HCT116 (cell line): Measurements from ENCODE around the gene TLCD5. TPM values are rescaled to one million over a fixed set of nuclear protein-coding genes. Genes with fewer than 3 reads are reported as not detected.

Experiments
- ATAC-seq: fragments of 200-7000 bp; cut with Tn5 transposase; 2 replicates; pipeline ENCODE4 v1.9.1; 2020; ENCODE audit warnings: mild to moderate bottlenecking, moderate library complexity
- BruUV-seq: library from RNA; stranded (reverse); fragments of 400-500 nt; replicated peaks from 2 replicates; lab custom pipeline; 2021; lab: Mats Ljungman, UMichigan
- CTCF ChIA-PET: fragments of 300-600 bp; sonication (Branson Sonifier 250); formaldehyde crosslinking; loops from one replicate; lab custom pipeline; 2021; ENCODE audit warnings: antibody characterized with exemption; lab: Charles Lee
- POLR2A ChIA-PET: fragments of 300-600, 350-600 bp; sonication (Branson Sonifier 250); formaldehyde crosslinking; loops from one replicate; lab custom pipeline; 2021; ENCODE audit warnings: antibody characterized with exemption; lab: Charles Lee
- RAD21 ChIA-PET, 2 experiments: fragments of 300-600 bp; sonication (Branson Sonifier 250); formaldehyde crosslinking; loops; one replicate each; lab custom pipeline; 2023; ENCODE audit warnings: low total read pairs in 2 of 2; ENCODE audit not compliant: uncharacterized antibody in 2 of 2, unreplicated experiment in 2 of 2, low non-redundant PET in 1 of 2; lab: Charles Lee
- DNase-seq: peaks from one replicate; pipeline ENCODE4 v3.0.0-alpha.2; 2010; ENCODE audit warnings: low read depth, low spot score
- H2AFZ ChIP-seq: fragments of 200-600 bp; shearing (Covaris generic), sonication (generic); 2 replicates; pipeline ENCODE4 v1.6.1; 2017; ENCODE audit warnings: low read depth, mixed run types, mixed read lengths, antibody characterized with exemption, low read length; ENCODE audit not compliant: poor library complexity, severe bottlenecking
- H3K27ac ChIP-seq: 2 replicates; pipeline ENCODE4 v1.5.1; 2012; ENCODE audit warnings: low read depth, low read length
- H3K27me3 ChIP-seq: fragments of 200-600 bp; sonication (generic); 2 replicates; pipeline ENCODE4 v1.6.1; 2016; ENCODE audit warnings: mixed run types, low read length, mixed read lengths; ENCODE audit not compliant: insufficient read depth
- H3K36me3 ChIP-seq, 2 experiments: fragments of 200-500 bp in 1 of 2; fragments of 200-600 bp in 1 of 2; sonication (Bioruptor generic) in 1 of 2; sonication (generic) in 1 of 2; 2 replicates each; pipeline versions ENCODE4 v1.5.1 to v1.6.1; 2014 to 2016; ENCODE audit warnings: low read length in 2 of 2, inconsistent platforms in 1 of 2, mixed read lengths in 1 of 2, mixed run types in 1 of 2; ENCODE audit not compliant: insufficient read depth in 2 of 2, control insufficient read depth in 1 of 2
- H3K4me1 ChIP-seq, 2 experiments: fragments of 200-600 bp in 1 of 2; sonication (generic) in 1 of 2; 2 replicates each; pipeline versions ENCODE4 v1.5.1 to v1.6.1; 2012 to 2017; ENCODE audit warnings: low read length in 2 of 2, inconsistent platforms in 1 of 2, mild to moderate bottlenecking in 1 of 2, mixed read lengths in 1 of 2, mixed run types in 1 of 2, moderate library complexity in 1 of 2; ENCODE audit not compliant: insufficient read depth in 2 of 2, control insufficient read depth in 1 of 2
- H3K4me2 ChIP-seq: fragments of 200-600 bp; sonication (generic); 2 replicates; pipeline ENCODE4 v1.6.1; 2017; ENCODE audit warnings: mixed run types, low read length, mixed read lengths
- H3K4me3 ChIP-seq, 2 experiments: fragments of 200-600 bp in 1 of 2; sonication (generic) in 1 of 2; replicated peaks in 1 of 2; 2 replicates each; pipeline ENCODE4 v1.5.1; 2011 to 2016; ENCODE audit warnings: low read length in 2 of 2, control low read depth in 1 of 2, low read depth in 1 of 2, mild to moderate bottlenecking in 1 of 2, mixed read lengths in 1 of 2, mixed run types in 1 of 2
- H3K79me2 ChIP-seq: fragments of 200-600 bp; sonication (generic); 2 replicates; pipeline ENCODE4 v1.6.1; 2017; ENCODE audit warnings: mild to moderate bottlenecking, mixed run types, low read length, moderate library complexity, mixed read lengths; ENCODE audit not compliant: insufficient read depth
- H3K9ac ChIP-seq: fragments of 200-600 bp; sonication (generic); 2 replicates; pipeline ENCODE4 v1.6.1; 2016; ENCODE audit warnings: low read length, mixed read lengths
- H3K9me2 ChIP-seq: fragments of 200-600 bp; sonication (generic), shearing (Covaris generic); 2 replicates; pipeline ENCODE4 v1.6.1; 2017; ENCODE audit warnings: mixed run types, mild to moderate bottlenecking, moderate library complexity; ENCODE audit not compliant: insufficient read depth
- H3K9me3 ChIP-seq, 2 experiments: fragments of 200-500 bp in 1 of 2; fragments of 200-600 bp in 1 of 2; sonication (Bioruptor generic) in 1 of 2; sonication (generic) in 1 of 2; 2 replicates each; pipeline ENCODE4 v1.6.1; 2014 to 2017; ENCODE audit warnings: low read length in 2 of 2, mixed read lengths in 2 of 2, inconsistent platforms in 1 of 2, low read depth in 1 of 2, mild to moderate bottlenecking in 1 of 2, mixed run types in 1 of 2, moderate library complexity in 1 of 2; ENCODE audit not compliant: control insufficient read depth in 1 of 2, insufficient read depth in 1 of 2
- H4K20me1 ChIP-seq: fragments of 200-600 bp; sonication (generic), shearing (Covaris generic); 2 replicates; pipeline ENCODE4 v1.6.1; 2017; ENCODE audit warnings: mixed run types, mild to moderate bottlenecking, moderate library complexity; ENCODE audit not compliant: insufficient read depth
- CTCF ChIP-seq, 3 experiments: fragments of 200-600 bp in 1 of 3; sonication (generic) in 1 of 3; IDR thresholded peaks in 2 of 3; conservative IDR thresholded peaks in 1 of 3; 2 replicates each; pipeline ENCODE4 v1.5.1; 2012 to 2017; ENCODE audit warnings: low read depth in 2 of 3, low read length in 2 of 3, antibody characterized with exemption in 1 of 3, borderline replicate concordance in 1 of 3, control low read depth in 1 of 3, mild to moderate bottlenecking in 1 of 3, mixed read lengths in 1 of 3, mixed run types in 1 of 3, moderate library complexity in 1 of 3; ENCODE audit not compliant: insufficient read depth in 1 of 3
- ELF1 ChIP-seq: IDR thresholded peaks from 2 replicates; pipeline ENCODE4 v1.6.1; 2012; ENCODE audit warnings: low read depth, borderline replicate concordance
- EZH2 ChIP-seq: fragments of 200-600 bp; sonication (generic); IDR thresholded peaks from 2 replicates; pipeline ENCODE4 v1.6.1; 2017; ENCODE audit warnings: antibody characterized with exemption, mixed run types
- FOSL1 ChIP-seq: IDR thresholded peaks from 2 replicates; pipeline ENCODE4 v1.6.1; 2012; ENCODE audit warnings: low read depth
- JUND ChIP-seq: IDR thresholded peaks from 2 replicates; pipeline ENCODE4 v1.6.1; 2012
- MAX ChIP-seq: IDR thresholded peaks from 2 replicates; pipeline ENCODE4 v1.6.1; 2012
- RAD21 ChIP-seq: IDR thresholded peaks from 2 replicates; pipeline ENCODE4 v1.6.1; 2012; ENCODE audit warnings: low read depth, mild to moderate bottlenecking
- SP1 ChIP-seq: IDR thresholded peaks from 2 replicates; pipeline ENCODE4 v1.6.1; 2012; ENCODE audit warnings: low read depth
- SRF ChIP-seq: IDR thresholded peaks from 2 replicates; pipeline ENCODE4 v1.6.1; 2012; ENCODE audit warnings: low read depth
- YY1 ChIP-seq: IDR thresholded peaks from 2 replicates; pipeline ENCODE4 v1.6.1; 2011; ENCODE audit warnings: low read length, low read depth, moderate library complexity, mild to moderate bottlenecking; ENCODE audit not compliant: insufficient replicate concordance; ENCODE audit errors: extremely low read depth
- ZBTB33 ChIP-seq: IDR thresholded peaks from 2 replicates; pipeline ENCODE4 v1.6.1; 2011; ENCODE audit warnings: mild to moderate bottlenecking, low read length, moderate library complexity; ENCODE audit not compliant: insufficient replicate concordance; ENCODE audit errors: extremely low read depth
- ZFX ChIP-seq: fragments of 450-650 bp; IDR thresholded peaks from 2 replicates; pipeline ENCODE4 v1.6.1; 2017
- ZNF274 ChIP-seq: fragments of 200-500 bp; sonication (Bioruptor generic); IDR thresholded peaks from 2 replicates; pipeline ENCODE4 v1.6.1; 2014; ENCODE audit warnings: mild to moderate bottlenecking, low read depth, low read length, inconsistent platforms
- intact Hi-C: fragments of 100-400 bp; cut with micrococcal nuclease; formaldehyde crosslinking; loops from 2 replicates; pipeline ENCODE4 v1.10.0; 2022
- total RNA-seq: library from RNA; stranded (reverse); gene quantifications from one replicate; pipeline ENCODE4 v1.2.1, GENCODE V29; 2021; ENCODE audit not compliant: unreplicated experiment
- TF ChIP-seq, protein P1 (sequence below): IDR thresholded peaks from 2 replicates; pipeline ENCODE4 v1.6.1; 2012

The TLCD5 gene
- total RNA-seq, 1 experiment from 2014 or later, result 9.1 TPM

GRCh38 chr11:120365512-120365911 lies 40.4 kb downstream of the TLCD5 start:
- RAD21 ChIA-PET, result no interaction called here
- no peak overlapping the region for H2AFZ ChIP-seq
- 0 out of 2 replicates have a peak, but pooled peaks cover 5% of the 10 kb centered on the region for H4K20me1 ChIP-seq
- CTCF ChIA-PET, result no interaction called here
- no peaks in the 10 kb centered on the region for H3K27me3 ChIP-seq
- no peaks in the 10 kb centered on the region for H3K36me3 ChIP-seq
- ATAC-seq (no peak), DNase-seq (no peak)
- no peaks in the 10 kb centered on the region for H3K9me2 ChIP-seq
- no peaks in the 10 kb centered on the region for H3K9me3 ChIP-seq
- no peaks in the 10 kb centered on the region for H3K4me1 ChIP-seq
- H3K79me2 ChIP-seq, result peaks cover 93% of the 10 kb centered on the region
- H3K4me3 ChIP-seq, result no peak overlapping the region
- intact Hi-C loops, result no loop called here
- no peak overlapping the region for H3K9ac ChIP-seq
- POLR2A ChIA-PET, result no interaction called here
- no TSS peak for BruUV-seq
- no peak overlapping the region for H3K4me2 ChIP-seq
- no peak overlapping the region for H3K27ac ChIP-seq
- no peak for TF ChIP-seq YY1
- no peak for TF ChIP-seq ZFX
- no peak for TF ChIP-seq SRF
- TF ChIP-seq EZH2, result no peak
- TF ChIP-seq, protein P1, sequence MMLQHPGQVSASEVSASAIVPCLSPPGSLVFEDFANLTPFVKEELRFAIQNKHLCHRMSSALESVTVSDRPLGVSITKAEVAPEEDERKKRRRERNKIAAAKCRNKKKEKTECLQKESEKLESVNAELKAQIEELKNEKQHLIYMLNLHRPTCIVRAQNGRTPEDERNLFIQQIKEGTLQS, result no peak
- TF ChIP-seq JUND, result no peak
- no peak for TF ChIP-seq ZBTB33
- TF ChIP-seq MAX, result no peak
- TF ChIP-seq ZNF274, result no peak
- no peak for TF ChIP-seq FOSL1
- TF ChIP-seq SP1, result no peak
- TF ChIP-seq RAD21, result no peak
- TF ChIP-seq ELF1, result no peak
- no peak for TF ChIP-seq CTCF (IDR thresholded peaks at IDR 0.05 in 2 of 3, conservative IDR thresholded peaks at IDR 0.05 in 1 of 3; ENCODE audit: borderline replicate concordance in 1 of 3, insufficient read depth in 1 of 3, low read depth in 2 of 3, low read length in 2 of 3)
